K562 (cell line): ENCODE results near the gene MYPN. TPM values are rescaled to one million over a fixed set of nuclear protein-coding genes. Genes with fewer than 3 reads are reported as not detected.

ENCODE experiments used
- ATAC-seq: fragments of 200-7000 bp; cut with Tn5 transposase; 3 replicates; pipeline ENCODE4 v1.9.1; 2020; ENCODE audit warnings: moderate library complexity
- BruUV-seq: library from RNA; stranded (reverse); fragments of 400-500 nt; replicated peaks from 2 replicates; lab custom pipeline; 2021; lab: Mats Ljungman, UMichigan
- CTCF ChIA-PET: fragments of 300-600 bp; formaldehyde crosslinking; extraction: SDS; loops from one replicate; lab custom pipeline; 2021; ENCODE audit warnings: low intra/inter-chr PET ratio; lab: Yijun Ruan, JAX
- POLR2A ChIA-PET: fragments of 300-600, 350-650 bp; sonication (Branson Sonifier 250); formaldehyde crosslinking; extraction: SDS; loops from one replicate; lab custom pipeline; 2021; ENCODE audit warnings: antibody characterized with exemption, inconsistent platforms; lab: Yijun Ruan, JAX
- DNase-seq, 4 experiments: peaks; one replicate each; pipeline versions ENCODE4 v3.0.0 to v3.0.0-alpha.2; 2011 to 2018; ENCODE audit warnings: low spot score in 3 of 4, mixed read lengths in 3 of 4; ENCODE audit errors: extremely low read depth in 1 of 4
- FAIRE-seq: peaks from 2 replicates; lab custom pipeline; 2011; peaks lifted over from hg19 to GRCh38; lab: Jason Lieb, UNC
- H2AFZ ChIP-seq: 2 replicates; pipeline ENCODE4 v1.6.0; 2011; ENCODE audit warnings: low read depth, low read length, control low read depth, inconsistent platforms
- H3K27ac ChIP-seq: fragments of 200-600 bp; 3 replicates; pipeline ENCODE4 v1.8.0; 2011; ENCODE audit warnings: low read depth, mild to moderate bottlenecking, control low read depth, inconsistent platforms, low read length, moderate library complexity, mixed read lengths; ENCODE audit errors: extremely low read depth
- H3K27me3 ChIP-seq, 2 experiments: fragments of 300-600 bp in 1 of 2; 2 replicates in 1 of 2; 3 replicates in 1 of 2; pipeline versions ENCODE4 v1.6.0 to v1.8.0; 2011; ENCODE audit warnings: inconsistent platforms in 2 of 2, low read length in 2 of 2, mild to moderate bottlenecking in 1 of 2, mixed read lengths in 1 of 2, moderate library complexity in 1 of 2; ENCODE audit not compliant: control insufficient read depth in 2 of 2, insufficient read depth in 2 of 2
- H3K36me3 ChIP-seq: fragments of 300-600 bp; 3 replicates; pipeline ENCODE4 v1.8.0; 2011; ENCODE audit warnings: mild to moderate bottlenecking, low read length, inconsistent platforms; ENCODE audit not compliant: control insufficient read depth, insufficient read depth
- H3K4me1 ChIP-seq, 2 experiments: fragments of 200-600 bp in 1 of 2; replicated peaks in 1 of 2; 2 replicates in 1 of 2; 3 replicates in 1 of 2; pipeline versions ENCODE4 v1.5.1 to v1.8.0; 2011; ENCODE audit warnings: inconsistent platforms in 2 of 2, low read length in 2 of 2, mild to moderate bottlenecking in 1 of 2, mixed read lengths in 1 of 2, moderate library complexity in 1 of 2; ENCODE audit not compliant: control insufficient read depth in 2 of 2, insufficient read depth in 2 of 2
- H3K4me2 ChIP-seq: 2 replicates; pipeline ENCODE4 v1.6.1; 2011; ENCODE audit warnings: low read length, control low read depth, inconsistent platforms, mixed read lengths; ENCODE audit not compliant: insufficient read depth
- H3K4me3 ChIP-seq: fragments of 200-600 bp; sonication (generic), shearing (Covaris generic); 2 replicates; pipeline ENCODE4 v1.5.1; 2016; ENCODE audit warnings: control low read depth, inconsistent platforms
- H3K79me2 ChIP-seq: fragments of 200-600 bp; 3 replicates; pipeline ENCODE4 v1.8.0; 2011; ENCODE audit warnings: low read length, inconsistent platforms; ENCODE audit not compliant: control insufficient read depth, insufficient read depth
- H3K9ac ChIP-seq, 2 experiments: 2 replicates each; pipeline versions ENCODE4 v1.6.0 to v1.6.1; 2011; ENCODE audit warnings: low read depth in 2 of 2, low read length in 2 of 2, control low read depth in 1 of 2, inconsistent platforms in 1 of 2, mild to moderate bottlenecking in 1 of 2, mixed read lengths in 1 of 2; ENCODE audit not compliant: insufficient read depth in 1 of 2
- H3K9me1 ChIP-seq: one replicate; pipeline ENCODE4 v1.6.0; 2011; ENCODE audit warnings: inconsistent platforms, mild to moderate bottlenecking, low read length, moderate library complexity; ENCODE audit not compliant: control insufficient read depth, insufficient read depth
- H3K9me3 ChIP-seq: replicated peaks from 2 replicates; pipeline ENCODE4 v1.5.1; 2011; ENCODE audit warnings: low read depth, low read length, inconsistent platforms; ENCODE audit not compliant: control insufficient read depth, insufficient read depth
- H4K20me1 ChIP-seq: replicated peaks from 2 replicates; pipeline ENCODE4 v1.6.1; 2011; ENCODE audit warnings: low read length, inconsistent platforms, mixed read lengths; ENCODE audit not compliant: control insufficient read depth, insufficient read depth
- ARHGAP35 ChIP-seq: fragments of 450-650 bp; IDR thresholded peaks from 2 replicates; pipeline ENCODE4 v1.6.1; 2018; ENCODE audit not compliant: partially characterized antibody
- ILF3 ChIP-seq: fragments of 450-650 bp; IDR thresholded peaks from 2 replicates; pipeline ENCODE4 v1.6.1; 2018; ENCODE audit warnings: antibody characterized with exemption, mild to moderate bottlenecking, moderate library complexity, borderline replicate concordance
- KLF6 ChIP-seq: fragments of 250-450 bp; sonication (Bioruptor Pico); IDR thresholded peaks from 2 replicates; pipeline ENCODE4 v1.4.0; 2020; ENCODE audit warnings: mild to moderate bottlenecking, moderate library complexity, borderline replicate concordance
- RNF2 ChIP-seq: sonication (generic); IDR thresholded peaks from 2 replicates; pipeline ENCODE4 v1.6.1; 2016
- TCF3 ChIP-seq: sonication (generic); formaldehyde crosslinking; IDR thresholded peaks from 2 replicates; pipeline ENCODE4 v1.4.0; 2020; ENCODE audit warnings: mild to moderate bottlenecking, missing genetic modification reagents
- ZNF318 ChIP-seq, 2 experiments: fragments of 450-650 bp; IDR thresholded peaks; 2 replicates each; pipeline ENCODE4 v1.6.1; 2016; ENCODE audit warnings: mild to moderate bottlenecking in 2 of 2, borderline replicate concordance in 1 of 2, low read depth in 1 of 2, moderate library complexity in 1 of 2
- WGBS: fragments of 100-300 bp; shearing (Covaris generic); methylation state at CpG from one replicate; pipeline ENCODE4 v1.1.6; 2016; ENCODE audit warnings: low coverage, mixed read lengths; ENCODE audit not compliant: insufficient coverage; ENCODE audit errors: missing lambda C conversion rate; 5-methylcytosine and 5-hydroxymethylcytosine counted together
- in situ Hi-C: fragments of 300-500 bp; cut with MboI; formaldehyde crosslinking; loops from 4 replicates; pipeline ENCODE4 v1.15.0; 2018; ENCODE audit warnings: inconsistent platforms, mixed read lengths
- intact Hi-C: fragments of 100-400 bp; cut with micrococcal nuclease; formaldehyde crosslinking; loops from 2 replicates; pipeline ENCODE4 v1.14.2; 2022
- polyA plus RNA-seq, 8 experiments: library from polyadenylated mRNA; depleted of rRNA in 4 of 8; stranded (reverse) in 5 of 8; unstranded in 3 of 8; fragments of >200 nt; fragmentation: Nextera tagmentation in 2 of 8; fragmentation: Illumina TruSeq in 1 of 8; extraction: Ambion mirVana in 2 of 8; extraction: Trizol in 1 of 8; gene quantifications; 2 replicates each; pipeline versions ENCODE4 v1.2.1 to v1.2.3, GENCODE V29; 2011 to 2014; ENCODE audit warnings: inconsistent platforms in 1 of 8, missing spikeins in 1 of 8
- total RNA-seq, 7 experiments: library from RNA; depleted of rRNA in 6 of 7; stranded (reverse); fragments of >200 nt in 6 of 7; fragmentation: Illumina TruSeq in 2 of 7; extraction: Trizol in 2 of 7; gene quantifications; 2 replicates each; pipeline versions ENCODE4 v1.2.1 to v1.2.3, GENCODE V29; 2011 to 2021; ENCODE audit warnings: low replicate concordance in 1 of 7

MYPN gene
- total and polyA plus RNA-seq, 9 of the 15 experiments (the other 6 are each of a cell fraction or from before 2014, with no cell fraction given), result not detected

GRCh38 chr10:68111584-68111983 lies 2.3 kb downstream of the MYPN start (continued):
- TF ChIP-seq ARHGAP35 (no peak), ILF3 (no peak)
- TF ChIP-seq, all 486 proteins: peak for 0

GRCh38 chr10:68112837-68113236 lies 3.5 kb downstream of the MYPN start:
- no peak overlapping the region for H3K9ac ChIP-seq
- H3K79me2 ChIP-seq, result no peaks in the 10 kb centered on the region
- H3K4me1 ChIP-seq, result no peaks in the 10 kb centered on the region
- H3K4me3 ChIP-seq, result no peak overlapping the region
- ATAC-seq (no peak), DNase-seq (no peak), FAIRE-seq (no peak)
- no peak overlapping the region for H2AFZ ChIP-seq
- ChIA-PET CTCF (interaction anchor here (0.7 kb wide), 1 partner anchor 188 kb away, joined by 3 read pairs; no protein-coding TSS in a partner anchor), POLR2A (no interaction called here)
- no peaks in the 10 kb centered on the region for H4K20me1 ChIP-seq
- no peak overlapping the region for H3K27ac ChIP-seq
- no peaks in the 10 kb centered on the region for H3K36me3 ChIP-seq
- H3K27me3 ChIP-seq, result peaks cover 8 to 17% of the 10 kb centered on the region in 2 experiments; a peak in 4 of 5 replicates
- TF ChIP-seq TCF3, result no peak
- TF ChIP-seq KLF6 (CRISPR knock-in tag), result no peak
- no peak overlapping the region for H3K4me2 ChIP-seq
- no TSS peak for BruUV-seq
- H3K9me3 ChIP-seq, result no peaks in the 10 kb centered on the region
- in situ Hi-C loops (no loop called here), intact Hi-C loops (no loop called here)
- no peaks in the 10 kb centered on the region for H3K9me1 ChIP-seq
- 0% methylated on average over 1 of the region's 1 CpG for WGBS

- Histone ChIP-seq H4K20me1 (no peaks in the 10 kb centered on the region), H3K4me1 (no peaks in the 10 kb centered on the region), H3K79me2 (no peaks in the 10 kb centered on the region), H3K36me3 (no peaks in the 10 kb centered on the region), H3K27me3 (peaks cover 14% of the 10 kb centered on the region in 2 experiments; a peak in 4 of 5 replicates), H3K9me1 (no peaks in the 10 kb centered on the region), H3K27ac (no peak overlapping the region), H3K9ac (no peak overlapping the region), H3K9me3 (no peaks in the 10 kb centered on the region), H2AFZ (no peak overlapping the region), H3K4me2 (no peak overlapping the region), H3K4me3 (no peak overlapping the region)
- intact Hi-C loops (no loop called here), in situ Hi-C loops (no loop called here)
- DNase-seq, result no peak
- ATAC-seq, result no peak
- CTCF ChIA-PET, result no interaction called here
- no peak for FAIRE-seq
- BruUV-seq, result no TSS peak
- POLR2A ChIA-PET, result no interaction called here
- 0% methylated on average over 3 of the region's 3 CpGs for WGBS
- TF ChIP-seq ZNF318 (IDR thresholded peaks at IDR 0.05; ENCODE audit: borderline replicate concordance in 1 of 2, low read depth in 1 of 2), result no peak
- TF ChIP-seq RNF2, result no peak
These were observed 9.4 kb downstream of the MYPN start for GRCh38 chr10:68118657-68119056.
